Skeletal muscle tissue (tissue), 4 donors: ENCODE data around the gene VSIG8. TPM values are rescaled to one million over a fixed set of nuclear protein-coding genes. Genes with fewer than 3 reads are reported as not detected.

Experiments
- H3K27ac ChIP-seq: one replicate; pipeline ENCODE4 v1.7.0; 2013; ENCODE audit warnings: mild to moderate bottlenecking, low read depth, low read length, inconsistent platforms
- H3K27me3 ChIP-seq, 3 donors: one replicate each; pipeline ENCODE4 v1.7.0; 2013; ENCODE audit warnings: low read length in 3 of 3; ENCODE audit not compliant: control insufficient read depth in 3 of 3, insufficient read depth in 3 of 3
- H3K36me3 ChIP-seq, 3 donors: one replicate each; pipeline ENCODE4 v1.7.0; 2013; ENCODE audit warnings: low read length in 3 of 3; ENCODE audit not compliant: control insufficient read depth in 3 of 3, insufficient read depth in 3 of 3
- H3K4me1 ChIP-seq, 3 donors: one replicate each; pipeline ENCODE4 v1.7.0; 2013; ENCODE audit warnings: low read length in 3 of 3, mild to moderate bottlenecking in 3 of 3; ENCODE audit not compliant: control insufficient read depth in 3 of 3, insufficient read depth in 3 of 3
- H3K4me3 ChIP-seq, 3 donors: one replicate each; pipeline ENCODE4 v1.7.0; 2013; ENCODE audit warnings: low read length in 3 of 3
- H3K9ac ChIP-seq, 3 donors: one replicate each; pipeline ENCODE4 v1.7.0; 2013; ENCODE audit warnings: low read length in 3 of 3, mild to moderate bottlenecking in 3 of 3, moderate library complexity in 2 of 3, low read depth in 1 of 3
- H3K9me3 ChIP-seq, 3 donors: one replicate each; pipeline ENCODE4 v1.7.0; 2013; ENCODE audit warnings: low read length in 3 of 3; ENCODE audit not compliant: control insufficient read depth in 3 of 3
- total RNA-seq: library from RNA; depleted of rRNA; stranded (reverse); fragments of >200 nt; gene quantifications from one replicate; pipeline ENCODE4 v1.2.3, GENCODE V29; 2014
- donor health status: Osteomylitis.

Gene VSIG8
- total RNA-seq, 1 donor from 2014 or later = not detected

- no peaks in the 10 kb centered on the region for H3K9me3 ChIP-seq
These were observed 21.8 kb upstream of the VSIG8 start for GRCh38 chr1:159884296-159884695.

GRCh38 chr1:159883134-159883533, 20.7 kb upstream of the VSIG8 start:
- Histone ChIP-seq H3K4me1 (peaks cover 0 to 2% (median 0%) of the 10 kb centered on the region in 3 donors), H3K9ac (no peak overlapping the region), H3K4me3 (no peak overlapping the region), H3K36me3 (no peaks in the 10 kb centered on the region), H3K9me3 (no peaks in the 10 kb centered on the region), H3K27me3 (no peaks in the 10 kb centered on the region), H3K27ac (no peak overlapping the region)

More at GRCh38 chr1:159884296-159884695, 21.8 kb upstream of the VSIG8 start:
- Histone ChIP-seq H3K4me3 (no peak overlapping the region), H3K4me1 (peaks cover 0 to 2% (median 1%) of the 10 kb centered on the region in 3 donors), H3K36me3 (no peaks in the 10 kb centered on the region), H3K9ac (no peak overlapping the region), H3K27me3 (no peaks in the 10 kb centered on the region), H3K27ac (no peak overlapping the region)

- Histone ChIP-seq H3K27ac (no peak overlapping the region), H3K36me3 (no peaks in the 10 kb centered on the region), H3K4me1 (peaks cover 0 to 2% (median 0%) of the 10 kb centered on the region in 3 donors), H3K4me3 (no peak overlapping the region), H3K9me3 (no peaks in the 10 kb centered on the region), H3K9ac (no peak overlapping the region), H3K27me3 (no peaks in the 10 kb centered on the region)
These were observed 20.0 kb upstream of the VSIG8 start for GRCh38 chr1:159882527-159882862.

GRCh38 chr1:159881622-159882526, 19.4 kb upstream of the VSIG8 start:
- no peak overlapping the region for H3K27ac ChIP-seq
- H3K4me3 ChIP-seq = no peak overlapping the region
- H3K9ac ChIP-seq = no peak overlapping the region
- no peaks in the 10 kb centered on the region for H3K27me3 ChIP-seq
- H3K36me3 ChIP-seq = no peaks in the 10 kb centered on the region
- no peaks in the 10 kb centered on the region for H3K9me3 ChIP-seq
- H3K4me1 ChIP-seq = peaks cover 0 to 2% (median 0%) of the 10 kb centered on the region in 3 donors

- H3K4me3 ChIP-seq = no peak overlapping the region
- peaks cover 0 to 2% (median 0%) of the 10 kb centered on the region in 3 donors for H3K4me1 ChIP-seq
- no peaks in the 10 kb centered on the region for H3K9me3 ChIP-seq
- no peak overlapping the region for H3K27ac ChIP-seq
- H3K36me3 ChIP-seq = no peaks in the 10 kb centered on the region
- no peak overlapping the region for H3K9ac ChIP-seq
- H3K27me3 ChIP-seq = no peaks in the 10 kb centered on the region
These were observed 18.0 kb upstream of the VSIG8 start for GRCh38 chr1:159880430-159880829.

- Histone ChIP-seq H3K4me1 (peaks cover 0 to 2% (median 0%) of the 10 kb centered on the region in 3 donors), H3K9ac (no peak overlapping the region), H3K4me3 (no peak overlapping the region), H3K36me3 (no peaks in the 10 kb centered on the region), H3K27me3 (no peaks in the 10 kb centered on the region), H3K27ac (no peak overlapping the region), H3K9me3 (no peaks in the 10 kb centered on the region)
These were observed 17.5 kb upstream of the VSIG8 start for GRCh38 chr1:159879977-159880376.

GRCh38 chr1:159879136-159879535, 16.7 kb upstream of the VSIG8 start:
- Histone ChIP-seq H3K27me3 (no peaks in the 10 kb centered on the region), H3K36me3 (no peaks in the 10 kb centered on the region), H3K27ac (no peak overlapping the region), H3K4me3 (no peak overlapping the region), H3K4me1 (peaks cover 0 to 2% (median 0%) of the 10 kb centered on the region in 3 donors), H3K9ac (no peak overlapping the region), H3K9me3 (no peaks in the 10 kb centered on the region)

- Histone ChIP-seq H3K27me3 (peaks cover 0 to 3% (median under 1%) of the 10 kb centered on the region in 3 donors), H3K4me3 (no peak overlapping the region), H3K4me1 (peaks cover 0 to 2% (median 0%) of the 10 kb centered on the region in 3 donors), H3K27ac (no peak overlapping the region), H3K9me3 (no peaks in the 10 kb centered on the region), H3K36me3 (no peaks in the 10 kb centered on the region), H3K9ac (no peak overlapping the region)
These were observed 15.4 kb upstream of the VSIG8 start for GRCh38 chr1:159877695-159878444.

GRCh38 chr1:159873530-159874143, 11.2 kb upstream of the VSIG8 start:
- Histone ChIP-seq H3K9ac (no peak overlapping the region), H3K27ac (no peak overlapping the region), H3K4me1 (no peaks in the 10 kb centered on the region)

More at GRCh38 chr1:159873530-159874143, 11.2 kb upstream of the VSIG8 start:
- Histone ChIP-seq H3K9me3 (no peaks in the 10 kb centered on the region), H3K4me3 (no peak overlapping the region), H3K36me3 (no peaks in the 10 kb centered on the region), H3K27me3 (peaks cover 0 to 19% (median 16%) of the 10 kb centered on the region in 3 donors)
